Prostate gland (tissue), 2 donors: Measurements from ENCODE around the gene RDH13.

ENCODE experiments used
- CTCF ChIP-seq, 4 experiments: fragments of 200-600 bp in 2 of 4; fragments of 450-650 bp in 2 of 4; sonication (generic) in 2 of 4; IDR thresholded peaks; 1 replicate in 3 of 4; 2 replicates in 1 of 4; pipeline ENCODE4 v1.5.1; 2016 to 2019; ENCODE audit warnings: antibody characterized with exemption in 4 of 4, mild to moderate bottlenecking in 2 of 4, moderate library complexity in 2 of 4
- POLR2A ChIP-seq: fragments of 450-650 bp; IDR thresholded peaks from one replicate; pipeline ENCODE4 v1.6.1; 2016; ENCODE audit warnings: antibody characterized with exemption, mild to moderate bottlenecking

- TF ChIP-seq CTCF (IDR thresholded peaks at IDR 0.05) (no peak), POLR2A (no peak)
These were observed 15.0 kb downstream of the RDH13 start for GRCh38 chr19:55047951-55048350.
